Osteocyte (in vitro differentiated cells): ENCODE data around the gene FBXW9. TPM values are rescaled to one million over a fixed set of nuclear protein-coding genes. Genes with fewer than 3 reads are reported as not detected.

Experiments used
- DNase-seq: peaks from one replicate; pipeline ENCODE4 v3.0.0; 2021; ENCODE audit warnings: mixed read lengths; ENCODE audit not compliant: unreplicated experiment; ENCODE audit errors: extremely low spot score
- H3K27ac Mint-ChIP-seq: one replicate; pipeline ENCODE4 v1.8.0; 2021; ENCODE audit warnings: mild to moderate bottlenecking, mixed read lengths; ENCODE audit not compliant: unreplicated experiment
- H3K27me3 Mint-ChIP-seq: one replicate; pipeline ENCODE4 v1.8.0; 2021; ENCODE audit warnings: mixed read lengths; ENCODE audit not compliant: unreplicated experiment
- H3K36me3 Mint-ChIP-seq: one replicate; pipeline ENCODE4 v1.8.0; 2021; ENCODE audit warnings: mixed read lengths; ENCODE audit not compliant: unreplicated experiment
- H3K4me1 Mint-ChIP-seq: one replicate; pipeline ENCODE4 v1.8.0; 2021; ENCODE audit warnings: mixed read lengths; ENCODE audit not compliant: unreplicated experiment
- H3K4me3 Mint-ChIP-seq: one replicate; pipeline ENCODE4 v1.8.0; 2021; ENCODE audit warnings: mild to moderate bottlenecking, moderate library complexity, mixed read lengths; ENCODE audit not compliant: unreplicated experiment
- H3K9me3 Mint-ChIP-seq: one replicate; pipeline ENCODE4 v1.8.0; 2021; ENCODE audit warnings: mixed read lengths; ENCODE audit not compliant: unreplicated experiment
- total RNA-seq: library from RNA; stranded (reverse); gene quantifications from 2 replicates; pipeline ENCODE4 v1.2.1, GENCODE V29; 2021
- TF ChIP-seq, protein P1 (sequence below): fragments of 200-600 bp; sonication (generic); IDR thresholded peaks from 2 replicates; pipeline ENCODE4 v1.5.0; 2021; ENCODE audit warnings: antibody characterized with exemption, mild to moderate bottlenecking, moderate library complexity

Gene FBXW9
- total RNA-seq, 1 donor from 2014 or later = 10.9 TPM

DNA sequence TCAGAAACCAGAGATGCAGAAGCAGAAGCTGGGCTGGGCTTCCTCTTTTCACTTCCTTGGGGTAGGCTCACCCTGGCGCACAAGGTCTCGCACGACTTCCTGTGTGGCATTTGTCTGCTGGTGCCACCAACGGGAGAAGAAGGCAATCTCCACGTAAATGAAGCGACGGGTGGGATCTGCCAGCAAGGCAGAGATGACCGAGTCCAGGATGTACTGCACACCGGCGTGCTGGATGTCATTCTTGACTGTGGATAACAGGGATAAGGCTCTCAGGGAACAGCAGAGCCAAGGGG lies 31.2 kb downstream of the FBXW9 start:
- Mint-ChIP-seq H3K27me3 (no peaks in the 10 kb centered on the region), H3K27ac (no peak overlapping the region), H3K9me3 (no peaks in the 10 kb centered on the region), H3K36me3 (peaks cover 3% of the 10 kb centered on the region), H3K4me3 (peak overlapping the region; percentile 18), H3K4me1 (peaks cover 29% of the 10 kb centered on the region)
- no peak for DNase-seq
- TF ChIP-seq, protein P1, sequence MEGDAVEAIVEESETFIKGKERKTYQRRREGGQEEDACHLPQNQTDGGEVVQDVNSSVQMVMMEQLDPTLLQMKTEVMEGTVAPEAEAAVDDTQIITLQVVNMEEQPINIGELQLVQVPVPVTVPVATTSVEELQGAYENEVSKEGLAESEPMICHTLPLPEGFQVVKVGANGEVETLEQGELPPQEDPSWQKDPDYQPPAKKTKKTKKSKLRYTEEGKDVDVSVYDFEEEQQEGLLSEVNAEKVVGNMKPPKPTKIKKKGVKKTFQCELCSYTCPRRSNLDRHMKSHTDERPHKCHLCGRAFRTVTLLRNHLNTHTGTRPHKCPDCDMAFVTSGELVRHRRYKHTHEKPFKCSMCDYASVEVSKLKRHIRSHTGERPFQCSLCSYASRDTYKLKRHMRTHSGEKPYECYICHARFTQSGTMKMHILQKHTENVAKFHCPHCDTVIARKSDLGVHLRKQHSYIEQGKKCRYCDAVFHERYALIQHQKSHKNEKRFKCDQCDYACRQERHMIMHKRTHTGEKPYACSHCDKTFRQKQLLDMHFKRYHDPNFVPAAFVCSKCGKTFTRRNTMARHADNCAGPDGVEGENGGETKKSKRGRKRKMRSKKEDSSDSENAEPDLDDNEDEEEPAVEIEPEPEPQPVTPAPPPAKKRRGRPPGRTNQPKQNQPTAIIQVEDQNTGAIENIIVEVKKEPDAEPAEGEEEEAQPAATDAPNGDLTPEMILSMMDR = no peak

DNA sequence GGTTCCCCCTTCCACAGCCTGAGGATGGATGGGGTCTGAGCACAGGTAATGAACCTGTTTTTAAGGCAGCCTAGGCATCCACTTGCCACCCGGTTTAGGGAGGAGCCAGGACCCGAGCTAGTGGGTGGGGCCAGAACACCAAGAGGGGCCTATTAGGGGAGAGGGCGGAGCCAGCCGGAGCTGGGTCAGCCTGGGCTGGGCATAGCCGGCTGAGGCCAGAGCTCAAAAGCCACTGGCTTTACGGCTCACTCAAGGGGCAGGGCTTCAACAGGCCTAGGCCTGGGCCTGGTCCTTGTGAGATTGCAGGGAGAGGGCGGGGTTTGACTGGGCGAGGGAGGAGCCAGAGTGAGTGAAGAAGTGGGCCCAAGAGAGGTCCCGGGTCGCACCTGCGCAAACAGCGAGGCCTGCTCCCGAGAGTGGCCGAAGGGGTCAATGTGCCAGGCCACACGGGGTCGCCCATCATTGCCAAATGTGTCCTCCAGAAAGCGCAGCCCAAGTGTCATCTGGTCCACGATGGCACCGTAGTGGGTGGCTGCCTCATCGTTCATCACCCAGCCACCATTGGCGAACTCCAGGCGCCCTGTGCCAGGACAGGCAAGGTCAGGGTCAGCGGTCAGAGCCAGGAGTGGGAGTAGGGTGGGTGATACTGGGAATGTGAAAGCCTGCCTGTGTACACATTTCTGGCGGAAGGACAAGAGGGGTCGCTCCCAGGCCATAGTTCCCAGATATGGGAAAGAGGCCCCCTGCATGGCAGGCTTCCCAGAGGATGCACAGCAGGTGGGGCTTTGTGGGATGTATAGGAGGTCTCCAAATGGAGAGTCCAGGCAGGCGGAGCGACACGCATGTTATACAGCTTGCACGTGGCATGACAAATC lies 31.8 kb downstream of the FBXW9 start:
- no peaks in the 10 kb centered on the region for H3K27me3 Mint-ChIP-seq
- peaks cover 7% of the 10 kb centered on the region for H3K36me3 Mint-ChIP-seq
- no peak for DNase-seq
- no peak overlapping the region for H3K27ac Mint-ChIP-seq
- peaks cover 26% of the 10 kb centered on the region for H3K4me1 Mint-ChIP-seq
- H3K4me3 Mint-ChIP-seq = peak overlapping the region; percentile 18
- H3K9me3 Mint-ChIP-seq = no peaks in the 10 kb centered on the region
- TF ChIP-seq, protein P1 = no peak

DNA sequence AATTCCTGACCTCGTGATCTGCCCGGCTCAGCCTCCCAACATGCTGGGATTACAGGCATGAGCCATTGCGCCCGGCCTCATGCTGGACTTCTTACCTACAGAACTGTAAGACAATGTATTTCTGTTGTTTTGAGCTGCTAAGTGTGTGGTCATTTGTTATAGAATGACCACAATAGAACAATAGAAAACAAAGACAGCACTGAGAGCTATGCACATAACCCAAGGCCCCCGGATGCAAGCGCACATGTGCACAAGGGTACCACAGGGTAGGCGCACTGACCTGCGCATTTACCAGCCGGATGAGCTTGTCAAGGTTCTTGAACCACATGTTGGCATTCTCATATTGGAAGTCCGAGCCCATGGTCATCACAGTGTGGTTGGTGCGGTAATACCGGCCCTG lies 35.5 kb downstream of the FBXW9 start:
- Mint-ChIP-seq H3K4me3 (no peak overlapping the region), H3K27me3 (no peaks in the 10 kb centered on the region), H3K9me3 (no peaks in the 10 kb centered on the region), H3K36me3 (peaks cover 13% of the 10 kb centered on the region), H3K4me1 (peaks cover 3% of the 10 kb centered on the region), H3K27ac (no peak overlapping the region)
- TF ChIP-seq, protein P1 = no peak
- DNase-seq = no peak

DNA sequence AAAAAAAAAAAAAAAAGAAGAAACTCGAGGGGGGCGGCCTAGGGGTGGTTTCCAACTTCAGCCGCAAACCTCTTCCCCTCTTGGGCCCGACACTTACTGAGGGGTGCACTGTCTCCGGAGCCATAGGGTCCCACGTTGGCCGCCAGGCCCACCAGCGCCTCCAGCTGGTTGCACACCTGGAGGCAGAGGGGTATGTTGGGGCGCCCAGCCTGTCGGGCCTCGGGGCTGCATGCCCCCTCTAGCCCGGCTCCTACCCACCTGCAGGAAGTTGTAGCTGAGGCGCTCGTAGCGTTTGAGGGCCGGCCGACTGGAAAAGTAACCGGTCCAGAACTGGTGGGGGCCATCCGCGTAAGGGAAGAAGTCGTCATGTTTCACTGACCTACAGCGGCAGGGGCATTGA lies 38.5 kb downstream of the FBXW9 start:
- no peaks in the 10 kb centered on the region for H3K27me3 Mint-ChIP-seq
- H3K4me3 Mint-ChIP-seq = no peak overlapping the region
- H3K9me3 Mint-ChIP-seq = no peaks in the 10 kb centered on the region
- H3K4me1 Mint-ChIP-seq = no peaks in the 10 kb centered on the region
- peaks cover 23% of the 10 kb centered on the region for H3K36me3 Mint-ChIP-seq
- no peak overlapping the region for H3K27ac Mint-ChIP-seq
- TF ChIP-seq, protein P1 = no peak
- DNase-seq = no peak

DNA sequence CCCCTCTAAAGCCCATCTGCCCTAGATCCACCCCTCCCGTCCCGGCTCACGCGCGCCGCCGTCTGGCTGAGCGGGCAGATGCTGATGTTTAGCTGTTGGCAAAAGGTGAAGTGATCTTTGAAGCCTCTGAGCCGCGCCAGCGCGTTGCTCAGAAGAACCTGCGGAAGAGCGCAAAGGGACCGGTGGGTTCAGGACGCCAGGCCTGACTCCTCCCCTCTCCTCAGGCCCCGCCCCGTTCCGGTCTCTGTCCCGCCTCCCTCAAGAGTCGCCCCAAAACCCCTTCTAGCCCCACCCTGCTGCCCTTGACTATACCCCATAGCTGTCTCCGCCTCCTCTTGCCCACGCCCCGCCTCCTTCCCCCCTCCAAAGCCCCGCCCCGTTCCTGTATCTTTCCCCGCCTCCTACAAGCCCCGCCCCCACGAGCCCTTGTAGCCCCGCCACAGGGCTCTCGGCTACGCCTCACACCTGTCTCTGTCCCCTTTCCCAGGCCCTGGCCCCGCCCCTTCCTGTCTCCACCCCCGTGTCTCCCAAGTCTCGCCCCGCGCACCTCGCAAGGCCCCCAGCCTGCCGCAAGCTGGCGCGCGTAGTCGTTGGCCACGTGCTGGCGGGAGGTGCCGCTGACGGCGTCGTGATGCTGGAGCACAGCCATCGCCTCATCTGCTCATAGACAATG lies 39.4 kb downstream of the FBXW9 start:
- Mint-ChIP-seq H3K36me3 (peaks cover 22% of the 10 kb centered on the region), H3K27me3 (no peaks in the 10 kb centered on the region), H3K4me1 (no peaks in the 10 kb centered on the region), H3K9me3 (no peaks in the 10 kb centered on the region), H3K27ac (no peak overlapping the region), H3K4me3 (no peak overlapping the region)
- DNase-seq = no peak
- TF ChIP-seq, protein P1 = no peak
